ENCODE data around the gene BRMS1. TPM values are rescaled to one million over a fixed set of nuclear protein-coding genes. Genes with fewer than 3 reads are reported as not detected.

The BRMS1 gene
- polyA plus RNA-seq, 5 donors: 21.8 to 32.5 (median 25.1) TPM

DNA sequence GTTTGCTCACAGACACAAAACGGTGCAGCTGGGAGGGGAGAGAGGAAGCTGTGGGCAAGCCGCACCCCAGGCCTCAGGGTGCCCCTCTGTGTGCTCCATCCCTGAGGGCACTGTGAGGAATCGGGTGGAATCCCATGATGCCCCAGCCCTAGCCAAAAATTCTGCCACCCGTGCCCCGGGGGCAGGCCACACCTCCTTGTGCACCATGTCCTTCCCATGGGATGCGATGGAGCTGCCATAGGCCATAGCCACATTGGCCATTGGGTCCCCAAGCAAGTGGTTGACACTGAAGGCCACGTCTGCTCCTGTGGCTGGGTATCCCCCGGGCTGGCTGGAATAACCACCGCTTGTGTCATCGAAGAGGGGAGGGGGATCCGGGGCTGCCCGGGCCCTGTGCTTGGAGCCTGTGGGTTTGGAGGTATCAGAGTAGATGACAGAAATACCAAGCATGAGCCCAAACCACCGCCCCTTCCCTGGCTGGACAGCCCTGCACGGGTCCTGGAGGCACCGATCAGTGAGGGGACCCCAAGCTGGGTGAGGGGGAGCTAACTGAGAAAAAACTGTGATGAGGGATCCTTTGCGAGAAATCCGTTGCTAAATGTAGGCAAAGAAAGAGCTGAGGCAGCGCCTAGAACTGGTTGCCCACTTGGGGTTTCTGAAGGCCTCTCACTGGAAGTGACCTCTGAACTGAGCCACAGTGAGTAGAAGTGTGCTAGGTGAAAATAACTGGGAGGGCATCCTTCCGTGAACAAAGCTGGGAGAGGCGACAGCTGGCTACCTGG is 56.8 kb downstream of the BRMS1 start:
- DNase-seq: no peak

Other genes with a start within 250 kb of the BRMS1 start
- gene KLC2, start 87.4 kb downstream of the BRMS1 start, polyA plus RNA-seq (ENCODE audit: insufficient read depth in 1 of 5, insufficient read length in 5 of 5, low replicate concordance in 1 of 5): 10 to 100 TPM; 15.5 to 28.9 (median 21.4) TPM
- 100 to 1,000 TPM; 107 to 161 (median 120) TPM for gene RAB1B, start 76.5 kb downstream of the BRMS1 start, polyA plus RNA-seq (ENCODE audit: insufficient read depth in 1 of 5, insufficient read length in 5 of 5, low replicate concordance in 1 of 5)
- gene CNIH2, start 66.9 kb downstream of the BRMS1 start, polyA plus RNA-seq (ENCODE audit: insufficient read depth in 1 of 5, insufficient read length in 5 of 5, low replicate concordance in 1 of 5): 1 to 10 TPM; 3.4 to 5.2 (median 4.0) TPM
- gene YIF1A, start 56.0 kb downstream of the BRMS1 start, polyA plus RNA-seq (ENCODE audit: insufficient read depth in 1 of 5, insufficient read length in 5 of 5, low replicate concordance in 1 of 5): 10 to 100 TPM; 26.3 to 66.5 (median 38.8) TPM
- under 1 TPM; 0.33 to 0.51 (median 0.40) TPM for gene TMEM151A, start 53.2 kb downstream of the BRMS1 start, polyA plus RNA-seq (ENCODE audit: insufficient read depth in 1 of 5, insufficient read length in 5 of 5, low replicate concordance in 1 of 5)
- gene CD248, start 28.1 kb downstream of the BRMS1 start, polyA plus RNA-seq (ENCODE audit: insufficient read depth in 1 of 5, insufficient read length in 5 of 5, low replicate concordance in 1 of 5): 100 to 1,000 TPM in 2 of 5 donors, 10 to 100 TPM in 3; 67.2 to 162 (median 89.2) TPM
- 1 to 10 TPM; 2.1 to 4.5 (median 3.5) TPM for gene RIN1, start 8.7 kb downstream of the BRMS1 start, polyA plus RNA-seq (ENCODE audit: insufficient read depth in 1 of 5, insufficient read length in 5 of 5, low replicate concordance in 1 of 5)
- 10 to 100 TPM; 28.1 to 38.5 (median 31.5) TPM for gene B4GAT1, start 2.5 kb upstream of the BRMS1 start, polyA plus RNA-seq (ENCODE audit: insufficient read depth in 1 of 5, insufficient read length in 5 of 5, low replicate concordance in 1 of 5)
- 10 to 100 TPM in 2 of 5 donors, 1 to 10 TPM in 3; 7.1 to 12.0 (median 9.5) TPM for gene SLC29A2, start 26.7 kb upstream of the BRMS1 start, polyA plus RNA-seq (ENCODE audit: insufficient read depth in 1 of 5, insufficient read length in 5 of 5, low replicate concordance in 1 of 5)
- gene NPAS4, start 75.9 kb upstream of the BRMS1 start, polyA plus RNA-seq (ENCODE audit: insufficient read depth in 1 of 5, insufficient read length in 5 of 5, low replicate concordance in 1 of 5): under 1 TPM; 0.14 to 0.38 (median 0.17) TPM
- gene MRPL11, start 93.7 kb upstream of the BRMS1 start, polyA plus RNA-seq (ENCODE audit: insufficient read depth in 1 of 5, insufficient read length in 5 of 5, low replicate concordance in 1 of 5): 10 to 100 TPM; 63.2 to 78.7 (median 73.0) TPM
- gene PELI3, start 121.8 kb upstream of the BRMS1 start, polyA plus RNA-seq (ENCODE audit: insufficient read depth in 1 of 5, insufficient read length in 5 of 5, low replicate concordance in 1 of 5): 1 to 10 TPM; 4.1 to 6.2 (median 4.6) TPM
- gene DPP3, start 135.3 kb upstream of the BRMS1 start, polyA plus RNA-seq (ENCODE audit: insufficient read depth in 1 of 5, insufficient read length in 5 of 5, low replicate concordance in 1 of 5): 10 to 100 TPM; 13.5 to 25.4 (median 15.8) TPM
- 10 to 100 TPM; 54.5 to 80.1 (median 58.5) TPM for gene BBS1, start 165.5 kb upstream of the BRMS1 start, polyA plus RNA-seq (ENCODE audit: insufficient read depth in 1 of 5, insufficient read length in 5 of 5, low replicate concordance in 1 of 5)
- 1 to 10 TPM; 3.8 to 6.9 (median 5.7) TPM for gene ZDHHC24, start 200.9 kb upstream of the BRMS1 start, polyA plus RNA-seq (ENCODE audit: insufficient read depth in 1 of 5, insufficient read length in 5 of 5, low replicate concordance in 1 of 5)
- gene ACTN3, start 201.8 kb upstream of the BRMS1 start, polyA plus RNA-seq (ENCODE audit: insufficient read depth in 1 of 5, insufficient read length in 5 of 5, low replicate concordance in 1 of 5): 1 to 10 TPM in 1 of 5 donors, under 1 TPM in 1, not detected in 3; 0.24 to 3.8 TPM
- gene CTSF, start 223.5 kb upstream of the BRMS1 start, polyA plus RNA-seq (ENCODE audit: insufficient read depth in 1 of 5, insufficient read length in 5 of 5, low replicate concordance in 1 of 5): 10 to 100 TPM; 33.9 to 54.7 (median 51.8) TPM
- under 1 TPM; 0.10 to 0.18 (median 0.15) TPM for gene CCDC87, start 248.0 kb upstream of the BRMS1 start, polyA plus RNA-seq (ENCODE audit: insufficient read depth in 1 of 5, insufficient read length in 5 of 5, low replicate concordance in 1 of 5)
- gene CCS, start 248.1 kb upstream of the BRMS1 start, polyA plus RNA-seq (ENCODE audit: insufficient read depth in 1 of 5, insufficient read length in 5 of 5, low replicate concordance in 1 of 5): 10 to 100 TPM; 69.4 to 95.7 (median 82.2) TPM

All from right lung (tissue), 5 donors.